Activated naive CD4-positive, alpha-beta T cell treated with anti-CD3 and anti-CD28 coated beads, Interleukin-2, amount 50 U/mL, for 16 hours (primary cell): Measurements from ENCODE around the gene SFXN5.

Experiments used
- DNase-seq: peaks from one replicate; pipeline ENCODE4 v3.0.0-alpha.2; 2020

Gene SFXN5

GRCh38 chr2:72972352-72973136, 99.0 kb downstream of the SFXN5 start:
- DNase-seq = no peak

- DNase-seq = no peak
Measured at GRCh38 chr2:72971036-72971435, 100.5 kb downstream of the SFXN5 start.

- no peak for DNase-seq
Measured at GRCh38 chr2:72969706-72970105, 101.8 kb downstream of the SFXN5 start.

GRCh38 chr2:72968286-72968685, 103.2 kb downstream of the SFXN5 start:
- DNase-seq = no peak

GRCh38 chr2:72965770-72966450, 105.6 kb downstream of the SFXN5 start:
- DNase-seq = no peak

- DNase-seq = no peak
Measured at GRCh38 chr2:72965016-72965415, 106.5 kb downstream of the SFXN5 start.

- no peak for DNase-seq
Measured at GRCh38 chr2:72964146-72964525, 107.4 kb downstream of the SFXN5 start.

- no peak for DNase-seq
Measured at GRCh38 chr2:72963423-72964145, 107.9 kb downstream of the SFXN5 start.

GRCh38 chr2:72962911-72963310, 108.6 kb downstream of the SFXN5 start:
- DNase-seq = no peak

GRCh38 chr2:72961853-72962468, 109.6 kb downstream of the SFXN5 start:
- no peak for DNase-seq

GRCh38 chr2:72961036-72961720, 110.3 kb downstream of the SFXN5 start:
- DNase-seq = no peak

- DNase-seq = no peak
Measured at GRCh38 chr2:72959995-72960981, 111.2 kb downstream of the SFXN5 start.

GRCh38 chr2:72959554-72959953, 112.0 kb downstream of the SFXN5 start:
- no peak for DNase-seq

GRCh38 chr2:72958542-72959385, 112.7 kb downstream of the SFXN5 start:
- DNase-seq = no peak

- no peak for DNase-seq
Measured at GRCh38 chr2:72956936-72957335, 114.6 kb downstream of the SFXN5 start.

GRCh38 chr2:72956050-72956395, 115.5 kb downstream of the SFXN5 start:
- no peak for DNase-seq

GRCh38 chr2:72955228-72956049, 116.1 kb downstream of the SFXN5 start:
- no peak for DNase-seq

GRCh38 chr2:72954376-72955227, 116.9 kb downstream of the SFXN5 start:
- no peak for DNase-seq

GRCh38 chr2:72953976-72954375, 117.5 kb downstream of the SFXN5 start:
- no peak for DNase-seq
